Measurements from ENCODE around the gene SMARCD1.

DNA sequence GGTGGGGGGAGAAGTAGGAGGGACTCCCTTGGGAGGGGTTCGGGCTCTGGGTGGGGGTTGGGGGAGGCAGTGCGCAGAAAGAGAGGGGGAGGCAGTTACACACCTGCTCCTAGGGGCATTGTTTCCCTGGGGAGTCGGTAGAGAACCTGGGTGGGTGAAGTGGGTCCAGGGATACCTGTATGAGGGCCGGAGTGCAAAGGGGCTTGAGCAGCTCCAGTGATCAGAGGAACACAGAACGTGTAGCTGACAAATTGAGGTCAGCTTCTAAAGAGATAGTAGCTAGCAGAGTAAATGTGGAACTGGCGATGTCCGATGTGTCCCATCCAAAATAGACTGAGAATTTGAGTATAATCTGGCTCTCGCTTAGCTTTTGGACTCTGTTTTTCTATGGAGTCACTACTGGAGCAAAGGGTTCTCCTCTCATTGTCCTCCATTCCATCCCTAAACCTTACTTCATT, 502 bp downstream of the SMARCD1 start:
- TF ChIP-seq, protein P1, sequence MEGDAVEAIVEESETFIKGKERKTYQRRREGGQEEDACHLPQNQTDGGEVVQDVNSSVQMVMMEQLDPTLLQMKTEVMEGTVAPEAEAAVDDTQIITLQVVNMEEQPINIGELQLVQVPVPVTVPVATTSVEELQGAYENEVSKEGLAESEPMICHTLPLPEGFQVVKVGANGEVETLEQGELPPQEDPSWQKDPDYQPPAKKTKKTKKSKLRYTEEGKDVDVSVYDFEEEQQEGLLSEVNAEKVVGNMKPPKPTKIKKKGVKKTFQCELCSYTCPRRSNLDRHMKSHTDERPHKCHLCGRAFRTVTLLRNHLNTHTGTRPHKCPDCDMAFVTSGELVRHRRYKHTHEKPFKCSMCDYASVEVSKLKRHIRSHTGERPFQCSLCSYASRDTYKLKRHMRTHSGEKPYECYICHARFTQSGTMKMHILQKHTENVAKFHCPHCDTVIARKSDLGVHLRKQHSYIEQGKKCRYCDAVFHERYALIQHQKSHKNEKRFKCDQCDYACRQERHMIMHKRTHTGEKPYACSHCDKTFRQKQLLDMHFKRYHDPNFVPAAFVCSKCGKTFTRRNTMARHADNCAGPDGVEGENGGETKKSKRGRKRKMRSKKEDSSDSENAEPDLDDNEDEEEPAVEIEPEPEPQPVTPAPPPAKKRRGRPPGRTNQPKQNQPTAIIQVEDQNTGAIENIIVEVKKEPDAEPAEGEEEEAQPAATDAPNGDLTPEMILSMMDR (IDR thresholded peaks at IDR 0.05; ENCODE audit: low read depth, low read length): no peak
- no peak for TF ChIP-seq EZH2phosphoT487 (IDR thresholded peaks at IDR 0.05; ENCODE audit: low read depth)

Data from OCI-LY3 (cell line).